22Rv1 (cell line): ENCODE results near the gene FADD.
"Not testable (repeated sequence)": the region's sequence is repeated elsewhere in the genome, so short reads cannot be mapped to it uniquely, and the experiment has no call there.

ENCODE experiments used
- H3K27ac ChIP-seq: fragments of 450-650 bp; 2 replicates; pipeline ENCODE4 v1.5.1; 2017
- CTCF ChIP-seq: fragments of 450-650 bp; IDR thresholded peaks from 2 replicates; pipeline ENCODE4 v1.5.1; 2017; ENCODE audit warnings: mild to moderate bottlenecking
- ZFX ChIP-seq: fragments of 450-650 bp; IDR thresholded peaks from 2 replicates; pipeline ENCODE4 v1.6.1; 2017; ENCODE audit warnings: antibody characterized with exemption, borderline replicate concordance

The FADD gene

GRCh38 chr11:70189622-70190021 is 13.5 kb upstream of the FADD start:
- H3K27ac ChIP-seq, result no peak overlapping the region
- TF ChIP-seq CTCF (no peak), ZFX (no peak)

GRCh38 chr11:70191495-70192140 is 11.5 kb upstream of the FADD start:
- H3K27ac ChIP-seq, result no peak overlapping the region
- TF ChIP-seq CTCF, result peak; percentile 87
- no peak for TF ChIP-seq ZFX

GRCh38 chr11:70192666-70193410 is 10.3 kb upstream of the FADD start:
- no peak overlapping the region for H3K27ac ChIP-seq
- TF ChIP-seq ZFX (no peak), CTCF (no peak)

GRCh38 chr11:70193411-70194292 is 9.4 kb upstream of the FADD start:
- TF ChIP-seq ZFX (no peak), CTCF (no peak)
- H3K27ac ChIP-seq, result no peak overlapping the region

- TF ChIP-seq ZFX, result no peak
- no peak for TF ChIP-seq CTCF
Measured at GRCh38 chr11:70194792-70195791, 8.0 kb upstream of the FADD start.

GRCh38 chr11:70200212-70200844 is 2.8 kb upstream of the FADD start:
- TF ChIP-seq ZFX, result no peak
- no peak for TF ChIP-seq CTCF
- H3K27ac ChIP-seq, result no peak overlapping the region

More at GRCh38 chr11:70194792-70195791, 8.0 kb upstream of the FADD start:
- H3K27ac ChIP-seq, result no peak overlapping the region

- not testable (repeated sequence) for H3K27ac ChIP-seq
Measured at GRCh38 chr11:70201047-70201446, 2.0 kb upstream of the FADD start.
